Loucy (cell line): ENCODE measurements around the gene CLSTN1.

Source experiments
- EZH2phosphoT487 ChIP-seq: fragments of 200-600 bp; IDR thresholded peaks from 2 replicates; pipeline ENCODE4 v1.6.1; 2018; ENCODE audit warnings: antibody characterized with exemption, mild to moderate bottlenecking, moderate library complexity, borderline replicate concordance
- TF ChIP-seq, protein P1 (sequence below): fragments of 200-600 bp; sonication (generic); conservative IDR thresholded peaks from 2 replicates; pipeline ENCODE4 v1.5.1; 2014; ENCODE audit warnings: mild to moderate bottlenecking, antibody characterized with exemption, low read length

DNA sequence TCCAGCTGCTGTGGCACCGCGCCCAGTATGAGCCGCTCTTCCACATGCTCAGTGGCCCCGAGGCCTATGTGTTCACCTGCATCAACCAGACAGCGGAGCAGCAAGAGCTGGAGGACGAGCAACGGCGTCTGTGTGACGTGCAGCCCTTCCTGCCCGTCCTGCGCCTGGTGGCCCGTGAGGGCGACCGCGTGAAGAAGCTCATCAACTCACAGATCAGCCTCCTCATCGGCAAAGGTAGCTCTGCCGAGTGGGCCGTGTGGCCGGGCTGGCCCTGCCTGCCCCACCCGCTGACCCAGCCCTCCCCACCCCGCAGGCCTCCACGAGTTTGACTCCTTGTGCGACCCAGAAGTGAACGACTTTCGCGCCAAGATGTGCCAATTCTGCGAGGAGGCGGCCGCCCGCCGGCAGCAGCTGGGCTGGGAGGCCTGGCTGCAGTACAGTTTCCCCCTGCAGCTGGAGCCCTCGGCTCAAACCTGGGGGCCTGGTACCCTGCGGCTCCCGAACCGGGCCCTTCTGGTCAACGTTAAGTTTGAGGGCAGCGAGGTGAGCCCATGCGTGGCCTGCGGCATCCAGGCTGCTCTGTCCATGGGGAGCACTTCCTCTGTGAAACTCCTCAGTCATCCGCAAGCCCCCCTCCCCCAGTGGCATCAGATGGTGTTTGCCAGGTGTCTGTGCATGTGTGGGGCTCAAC lies 108.1 kb downstream of the CLSTN1 start:
- TF ChIP-seq EZH2phosphoT487: no peak
- TF ChIP-seq, protein P1, sequence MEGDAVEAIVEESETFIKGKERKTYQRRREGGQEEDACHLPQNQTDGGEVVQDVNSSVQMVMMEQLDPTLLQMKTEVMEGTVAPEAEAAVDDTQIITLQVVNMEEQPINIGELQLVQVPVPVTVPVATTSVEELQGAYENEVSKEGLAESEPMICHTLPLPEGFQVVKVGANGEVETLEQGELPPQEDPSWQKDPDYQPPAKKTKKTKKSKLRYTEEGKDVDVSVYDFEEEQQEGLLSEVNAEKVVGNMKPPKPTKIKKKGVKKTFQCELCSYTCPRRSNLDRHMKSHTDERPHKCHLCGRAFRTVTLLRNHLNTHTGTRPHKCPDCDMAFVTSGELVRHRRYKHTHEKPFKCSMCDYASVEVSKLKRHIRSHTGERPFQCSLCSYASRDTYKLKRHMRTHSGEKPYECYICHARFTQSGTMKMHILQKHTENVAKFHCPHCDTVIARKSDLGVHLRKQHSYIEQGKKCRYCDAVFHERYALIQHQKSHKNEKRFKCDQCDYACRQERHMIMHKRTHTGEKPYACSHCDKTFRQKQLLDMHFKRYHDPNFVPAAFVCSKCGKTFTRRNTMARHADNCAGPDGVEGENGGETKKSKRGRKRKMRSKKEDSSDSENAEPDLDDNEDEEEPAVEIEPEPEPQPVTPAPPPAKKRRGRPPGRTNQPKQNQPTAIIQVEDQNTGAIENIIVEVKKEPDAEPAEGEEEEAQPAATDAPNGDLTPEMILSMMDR: no peak
